NB4 (cell line): ENCODE data around the gene LRRC8B.

Experiments
- DNase-seq: peaks from one replicate; pipeline ENCODE4 v3.0.0; 2010; ENCODE audit warnings: low read depth
- H3K4me3 ChIP-seq: one replicate; pipeline ENCODE4 v1.5.1; 2011; ENCODE audit warnings: mild to moderate bottlenecking, low read depth, low read length, moderate library complexity
- CTCF ChIP-seq: IDR thresholded peaks from one replicate; pipeline ENCODE4 v1.5.1; 2012; ENCODE audit warnings: low read depth, low read length
- MAX ChIP-seq: IDR thresholded peaks from 2 replicates; pipeline ENCODE4 v1.6.1; 2011; ENCODE audit warnings: low read depth, low read length
- MYC ChIP-seq: IDR thresholded peaks from 2 replicates; pipeline ENCODE4 v1.6.1; 2011; ENCODE audit warnings: low read depth, low read length
- POLR2A ChIP-seq: IDR thresholded peaks from 2 replicates; pipeline ENCODE4 v1.6.1; 2011; ENCODE audit warnings: mild to moderate bottlenecking; ENCODE audit not compliant: insufficient read length; ENCODE audit errors: extremely low read depth

LRRC8B gene

DNA sequence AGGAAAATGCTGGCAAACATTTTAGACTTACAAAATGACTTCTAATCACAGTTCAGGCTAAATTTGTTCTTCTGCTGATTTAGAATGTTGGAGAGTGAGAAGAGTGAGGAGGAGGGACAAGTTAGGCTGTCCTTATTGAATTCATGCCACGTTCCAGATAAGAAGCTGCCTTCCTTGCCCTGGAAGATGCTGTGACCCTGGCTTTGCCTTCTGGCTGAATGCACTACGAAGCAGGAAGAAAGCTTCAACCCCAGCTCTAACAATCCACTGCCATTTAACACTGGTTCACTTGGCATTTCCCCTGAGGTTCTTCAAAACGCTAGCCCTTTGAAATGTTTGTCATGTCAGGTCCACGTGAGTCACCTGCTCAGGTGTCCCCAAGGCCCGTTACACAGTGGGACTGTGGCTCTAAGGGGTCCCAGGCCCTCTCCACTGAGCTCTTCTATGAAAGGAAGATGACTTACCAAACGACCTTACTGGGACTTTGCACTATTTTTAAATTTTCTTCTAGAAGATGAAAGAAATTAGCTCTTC is 78.3 kb downstream of the LRRC8B start:
- DNase-seq = no peak
- TF ChIP-seq MAX = no peak

DNA sequence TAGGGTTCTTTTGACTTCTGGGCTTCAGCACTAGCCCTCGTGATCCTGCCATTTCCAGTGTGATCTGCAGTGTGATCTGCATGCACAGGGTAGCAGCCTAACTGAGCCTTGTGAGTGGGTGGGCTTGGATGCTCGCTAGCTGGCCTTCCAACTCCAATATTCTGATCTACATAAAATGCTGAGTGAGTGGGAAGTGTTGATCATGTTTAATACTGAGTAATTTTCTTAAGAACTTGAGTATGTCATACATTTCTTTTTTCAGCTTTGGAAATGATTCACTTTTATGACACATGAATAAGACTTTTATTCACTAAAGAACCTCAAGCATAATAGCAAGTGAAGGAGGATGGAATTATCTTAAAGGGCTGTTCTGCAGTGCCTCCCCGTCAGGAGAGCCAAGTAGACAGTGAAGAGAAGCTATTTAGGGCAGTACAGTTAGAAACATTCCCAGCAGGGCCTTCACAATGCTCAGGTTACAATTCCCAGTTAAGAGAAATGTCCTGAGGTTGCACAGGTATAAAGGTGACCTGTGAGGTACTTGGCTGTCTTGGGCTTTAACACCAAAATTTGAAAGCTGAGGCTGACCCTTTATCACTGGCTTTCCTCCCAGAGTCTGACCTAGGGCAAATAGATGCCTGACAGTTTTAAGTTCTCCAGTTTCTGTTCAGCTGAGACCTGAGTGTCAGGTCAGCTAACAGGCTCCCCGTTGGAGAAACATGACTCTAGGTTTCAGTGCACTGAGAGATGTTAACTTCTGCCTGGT is 79.2 kb downstream of the LRRC8B start:
- no peak for DNase-seq
- TF ChIP-seq MYC (no peak), MAX (no peak), CTCF (no peak), POLR2A (no peak)
- no peak overlapping the region for H3K4me3 ChIP-seq

More for the DNA sequence above, 78.3 kb downstream of the LRRC8B start:
- no peak overlapping the region for H3K4me3 ChIP-seq

GRCh38 chr1:89604414-89604735 is 79.7 kb downstream of the LRRC8B start:
- DNase-seq = no peak
- TF ChIP-seq MYC = no peak
- TF ChIP-seq MAX = no peak
- no peak for TF ChIP-seq POLR2A
- no peak for TF ChIP-seq CTCF
- H3K4me3 ChIP-seq = no peak overlapping the region

- no peak for TF ChIP-seq MYC
- TF ChIP-seq CTCF = no peak
- TF ChIP-seq MAX = no peak
- no peak for TF ChIP-seq POLR2A
- no peak for DNase-seq
- H3K4me3 ChIP-seq = no peak overlapping the region
Measured at GRCh38 chr1:89605692-89606091, 81.1 kb downstream of the LRRC8B start.

DNA sequence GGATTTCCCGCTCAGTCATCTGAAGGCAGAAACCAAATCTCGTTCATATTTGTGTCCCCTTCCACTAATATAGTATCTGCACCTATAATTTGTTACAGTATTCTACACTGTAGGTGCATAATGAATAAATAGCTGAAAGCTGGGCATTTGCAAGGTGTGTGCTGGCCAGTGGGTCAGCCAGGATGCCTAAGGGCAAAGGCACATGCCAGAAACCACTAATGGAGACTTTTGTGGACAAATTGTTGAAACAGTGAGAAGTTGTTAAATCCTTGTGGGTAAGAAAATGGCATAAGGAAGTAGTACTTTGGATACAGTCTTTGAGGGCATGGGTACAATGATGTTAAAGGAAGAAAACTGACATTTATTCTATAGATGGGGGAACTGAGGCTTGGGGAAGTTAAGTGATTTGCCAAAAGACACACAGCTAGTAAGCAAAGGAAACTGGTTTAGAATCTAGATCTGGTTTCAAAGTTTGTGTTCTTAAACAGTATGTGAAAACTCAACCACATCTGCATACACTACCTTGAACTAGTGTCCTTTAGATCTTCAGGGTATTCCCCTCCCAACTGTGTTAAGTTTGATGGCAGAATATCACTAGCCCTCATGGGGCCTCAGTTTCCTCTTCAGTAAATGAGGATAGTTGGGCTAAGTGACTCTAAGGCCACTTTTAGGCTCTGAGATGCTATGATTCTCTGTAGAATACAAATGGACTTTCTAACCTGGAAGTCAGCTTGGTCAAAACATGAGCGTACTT is 81.8 kb downstream of the LRRC8B start:
- H3K4me3 ChIP-seq = no peak overlapping the region
- TF ChIP-seq CTCF (no peak), MYC (no peak), POLR2A (no peak), MAX (no peak)
- DNase-seq = no peak

DNA sequence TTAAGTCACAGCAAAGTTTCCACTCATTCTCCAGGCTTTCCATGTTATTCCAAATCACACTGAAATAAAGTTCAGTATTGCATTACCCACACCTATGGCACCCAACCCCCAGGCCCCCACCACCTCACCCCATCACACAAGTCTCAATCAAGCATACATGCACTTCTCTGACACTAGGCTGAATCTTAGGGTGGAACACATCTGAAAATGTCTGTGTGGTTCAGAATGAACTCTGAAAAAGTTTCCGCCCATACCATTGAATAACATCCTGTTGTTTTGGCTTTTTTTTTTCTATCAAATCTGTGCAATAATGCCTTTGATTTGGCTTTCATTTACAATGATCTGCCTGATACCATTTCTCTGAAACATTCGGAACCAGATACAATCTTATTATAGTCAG is 82.5 kb downstream of the LRRC8B start:
- no peak for DNase-seq
- TF ChIP-seq CTCF = no peak
- no peak overlapping the region for H3K4me3 ChIP-seq
